GM12878 (cell line): ENCODE data around the gene XAB2. TPM values are rescaled to one million over a fixed set of nuclear protein-coding genes. Genes with fewer than 3 reads are reported as not detected.

Experiments used
- ATAC-seq: fragments of 200-7000 bp; cut with Tn5 transposase; 3 replicates; pipeline ENCODE4 v1.9.1; 2020; ENCODE audit warnings: mild to moderate bottlenecking, moderate library complexity
- BruUV-seq: library from RNA; stranded (reverse); fragments of 400-500 nt; replicated peaks from 2 replicates; lab custom pipeline; 2021; lab: Mats Ljungman, UMichigan
- CTCF ChIA-PET: fragments of 300-600 bp; sonication (Branson Sonifier 250); formaldehyde crosslinking; extraction: SDS; loops from one replicate; lab custom pipeline; 2021; ENCODE audit warnings: inconsistent platforms; lab: Yijun Ruan, JAX
- POLR2A ChIA-PET: fragments of 350-600 bp; formaldehyde crosslinking; extraction: SDS; loops from one replicate; lab custom pipeline; 2021; ENCODE audit warnings: inconsistent platforms; lab: Charles Lee
- RAD21 ChIA-PET: fragments of 300-600 bp; sonication (Branson Sonifier 250); formaldehyde crosslinking; loops from one replicate; lab custom pipeline; 2023; ENCODE audit warnings: antibody characterized with exemption; ENCODE audit not compliant: unreplicated experiment; lab: Charles Lee
- SMC1A ChIA-PET: fragments of 300-600 bp; sonication (Branson Sonifier 250); formaldehyde crosslinking; loops from one replicate; lab custom pipeline; 2023; ENCODE audit not compliant: unreplicated experiment, uncharacterized antibody; lab: Charles Lee
- DNase-seq: peaks from one replicate; pipeline ENCODE4 v3.0.0-alpha.2; 2011; ENCODE audit warnings: low read depth, low spot score
- FAIRE-seq: peaks from 3 replicates; lab custom pipeline; 2011; peaks lifted over from hg19 to GRCh38; lab: Jason Lieb, UNC
- H2AFZ ChIP-seq: 2 replicates; pipeline ENCODE4 v1.6.0; 2011; ENCODE audit warnings: low read depth, low read length, control low read depth; ENCODE audit not compliant: control insufficient read depth
- H3K27ac ChIP-seq: 2 replicates; pipeline ENCODE4 v1.5.1; 2011; ENCODE audit warnings: control low read depth; ENCODE audit not compliant: control insufficient read depth, insufficient read depth
- H3K27me3 ChIP-seq, 2 experiments: replicated peaks in 1 of 2; 2 replicates each; pipeline versions ENCODE4 v1.6.0 to v1.6.1; 2011; ENCODE audit warnings: low read length in 1 of 2; ENCODE audit not compliant: control insufficient read depth in 2 of 2, insufficient read depth in 2 of 2
- H3K36me3 ChIP-seq, 2 experiments: 2 replicates each; pipeline ENCODE4 v1.5.1; 2011; ENCODE audit warnings: low read length in 1 of 2; ENCODE audit not compliant: control insufficient read depth in 2 of 2, insufficient read depth in 2 of 2
- H3K4me1 ChIP-seq: 2 replicates; pipeline ENCODE4 v1.6.1; 2011; ENCODE audit warnings: mild to moderate bottlenecking, low read length, moderate library complexity, mixed read lengths; ENCODE audit not compliant: control insufficient read depth, insufficient read depth
- H3K4me2 ChIP-seq: 2 replicates; pipeline ENCODE4 v1.6.0; 2011; ENCODE audit warnings: control low read depth; ENCODE audit not compliant: control insufficient read depth, insufficient read depth
- H3K4me3 ChIP-seq: fragments of 200-600 bp; sonication (generic); 2 replicates; pipeline ENCODE4 v1.5.1; 2016
- H3K79me2 ChIP-seq: 2 replicates; pipeline ENCODE4 v1.6.0; 2011; ENCODE audit warnings: low read length; ENCODE audit not compliant: control insufficient read depth, insufficient read depth
- H3K9ac ChIP-seq: 2 replicates; pipeline ENCODE4 v1.8.0; 2011; ENCODE audit warnings: low read length, control low read depth, mixed read lengths; ENCODE audit not compliant: control insufficient read depth, insufficient read depth
- H3K9me3 ChIP-seq: replicated peaks from 3 replicates; pipeline ENCODE4 v1.5.1; 2011; ENCODE audit warnings: mild to moderate bottlenecking, low read length; ENCODE audit not compliant: control insufficient read depth, insufficient read depth
- H4K20me1 ChIP-seq: 2 replicates; pipeline ENCODE4 v1.6.0; 2011; ENCODE audit not compliant: control insufficient read depth, insufficient read depth
- ATF7 ChIP-seq: fragments of 450-650 bp; IDR thresholded peaks from 2 replicates; pipeline ENCODE4 v1.6.1; 2016; ENCODE audit warnings: low read depth, mild to moderate bottlenecking
- BCL3 ChIP-seq: IDR thresholded peaks from 2 replicates; pipeline ENCODE4 v1.6.1; 2011; ENCODE audit warnings: borderline replicate concordance, low read depth, mild to moderate bottlenecking, moderate library complexity, low read length; ENCODE audit not compliant: insufficient read depth, poor library complexity, severe bottlenecking
- HCFC1 ChIP-seq: fragments of 150-350 bp; IDR thresholded peaks from 2 replicates; pipeline ENCODE4 v1.6.1; 2014; ENCODE audit warnings: low read length
- JUNB ChIP-seq: IDR thresholded peaks from 2 replicates; pipeline ENCODE4 v1.6.1; 2016; ENCODE audit warnings: antibody characterized with exemption, mild to moderate bottlenecking
- POU2F2 ChIP-seq: IDR thresholded peaks from 3 replicates; pipeline ENCODE4 v1.6.1; 2011; ENCODE audit warnings: low read depth, mild to moderate bottlenecking, low read length, borderline replicate concordance
- RCOR1 ChIP-seq: conservative IDR thresholded peaks from 2 replicates; pipeline ENCODE4 v1.6.1; 2012; ENCODE audit warnings: low read depth, low read length, improper control_type of control experiment
- TCF12 ChIP-seq: IDR thresholded peaks from 2 replicates; pipeline ENCODE4 v1.6.1; 2011; ENCODE audit warnings: low read depth, mild to moderate bottlenecking, low read length
- ZNF592 ChIP-seq: fragments of 450-650 bp; IDR thresholded peaks from 2 replicates; pipeline ENCODE4 v1.6.1; 2017; ENCODE audit warnings: mild to moderate bottlenecking, moderate library complexity
- WGBS: methylation state at CpG from one replicate; pipeline ENCODE4 v1.1.6; 2016; ENCODE audit warnings: low lambda C conversion rate; ENCODE audit not compliant: insufficient replicate concordance, insufficient coverage; ENCODE audit errors: missing lambda C conversion rate; 5-methylcytosine and 5-hydroxymethylcytosine counted together
- in situ Hi-C: fragments of 300-500 bp; cut with MboI; formaldehyde crosslinking; loops from 9 replicates; pipeline ENCODE4 v1.14.3; 2018; ENCODE audit warnings: mixed read lengths
- intact Hi-C: fragments of 100-400 bp; cut with micrococcal nuclease; formaldehyde crosslinking; loops from one replicate; pipeline ENCODE4 v1.14.2; 2022; ENCODE audit not compliant: unreplicated experiment
- polyA plus RNA-seq, 11 experiments: library from polyadenylated mRNA; depleted of rRNA in 4 of 11; unstranded in 6 of 11; stranded (reverse) in 5 of 11; fragments of >200 nt; fragmentation: Nextera tagmentation in 4 of 11; fragmentation: Illumina TruSeq in 1 of 11; extraction: Ambion mirVana in 4 of 11; extraction: Trizol in 1 of 11; gene quantifications; 1 replicate in 1 of 11; 2 replicates in 10 of 11; pipeline versions ENCODE4 v1.2.1 to v1.2.3, GENCODE V29; 2011 to 2016; ENCODE audit warnings: inconsistent platforms in 2 of 11, missing spikeins in 2 of 11, low read depth in 1 of 11
- total RNA-seq, 4 experiments: library from RNA; depleted of rRNA in 3 of 4; stranded (reverse); fragments of >200 nt in 3 of 4; fragmentation: Illumina TruSeq in 1 of 4; extraction: Trizol in 1 of 4; gene quantifications; 2 replicates each; pipeline versions ENCODE4 v1.2.1 to v1.2.3, GENCODE V29; 2013 to 2021
- TF ChIP-seq, protein P1 (sequence below): fragments of 150-350 bp; IDR thresholded peaks from 2 replicates; pipeline ENCODE4 v1.6.1; 2014; ENCODE audit warnings: mild to moderate bottlenecking, low read depth, low read length
- TF ChIP-seq, protein P2 (sequence below): fragments of 450-650 bp; IDR thresholded peaks from 2 replicates; pipeline ENCODE4 v1.6.1; 2014; ENCODE audit warnings: mild to moderate bottlenecking

Gene XAB2
- total and polyA plus RNA-seq, 10 of the 15 experiments (the other 5 are each of a cell fraction or from before 2014, with no cell fraction given): 0.34 to 45.1 (median 18.8) TPM

GRCh38 chr19:7612282-7613274 is 16.8 kb downstream of the XAB2 start (continued):
- TF ChIP-seq ZNF592 (no peak), HCFC1 (no peak), TCF12 (no peak), ATF7 (no peak)
- TF ChIP-seq, all 136 proteins: peak for 0

DNA sequence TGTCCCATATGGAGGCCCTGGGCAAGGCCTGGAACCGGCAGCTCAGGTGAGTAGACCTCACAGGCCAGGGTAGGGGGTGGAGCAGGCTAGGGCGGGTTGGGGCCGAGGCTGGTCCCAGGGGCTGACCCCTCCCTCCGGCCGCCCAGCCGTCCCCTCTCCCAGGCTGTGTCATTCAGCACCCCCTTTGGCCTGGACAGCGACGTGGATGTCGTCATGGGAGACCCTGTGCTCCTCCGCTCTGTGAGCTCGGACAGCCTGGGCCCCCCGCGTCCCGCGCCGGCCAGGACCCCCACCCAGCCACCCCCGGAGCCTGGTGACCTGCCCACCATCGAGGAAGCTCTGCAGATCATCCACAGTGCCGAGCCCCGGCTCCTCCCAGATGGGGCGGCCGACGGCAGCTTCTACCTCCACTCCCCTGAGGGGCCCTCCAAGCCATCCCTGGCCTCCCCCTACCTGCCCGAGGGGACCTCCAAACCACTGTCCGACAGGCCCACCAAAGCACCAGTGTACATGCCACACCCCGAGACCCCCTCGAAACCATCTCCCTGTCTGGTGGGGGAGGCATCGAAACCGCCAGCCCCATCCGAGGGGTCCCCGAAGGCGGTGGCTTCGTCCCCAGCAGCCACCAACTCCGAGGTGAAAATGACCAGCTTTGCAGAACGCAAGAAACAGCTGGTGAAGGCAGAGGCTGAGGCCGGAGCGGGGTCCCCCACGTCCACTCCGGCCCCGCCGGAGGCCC is 17.6 kb downstream of the XAB2 start:
- in situ Hi-C loops (no loop called here), intact Hi-C loops (no loop called here)
- ATAC-seq (no peak), DNase-seq (no peak), FAIRE-seq (no peak)
- BruUV-seq: no TSS peak
- Histone ChIP-seq H3K9me3 (no peaks in the 10 kb centered on the region), H3K79me2 (no peaks in the 10 kb centered on the region), H3K4me1 (no peaks in the 10 kb centered on the region), H2AFZ (no peak overlapping the region), H3K9ac (no peak overlapping the region), H4K20me1 (no peaks in the 10 kb centered on the region), H3K36me3 (no peaks in the 10 kb centered on the region), H3K27me3 (no peaks in the 10 kb centered on the region), H3K4me3 (no peak overlapping the region), H3K27ac (no peak overlapping the region), H3K4me2 (no peak overlapping the region)
- ChIA-PET SMC1A (no interaction called here), RAD21 (no interaction called here), CTCF (no interaction called here), POLR2A (no interaction called here)
- WGBS: 48% methylated on average over 27 of the region's 41 CpGs
- no peak for TF ChIP-seq BCL3
- TF ChIP-seq RCOR1: no peak
- no peak for TF ChIP-seq JUNB
- TF ChIP-seq, protein P1, sequence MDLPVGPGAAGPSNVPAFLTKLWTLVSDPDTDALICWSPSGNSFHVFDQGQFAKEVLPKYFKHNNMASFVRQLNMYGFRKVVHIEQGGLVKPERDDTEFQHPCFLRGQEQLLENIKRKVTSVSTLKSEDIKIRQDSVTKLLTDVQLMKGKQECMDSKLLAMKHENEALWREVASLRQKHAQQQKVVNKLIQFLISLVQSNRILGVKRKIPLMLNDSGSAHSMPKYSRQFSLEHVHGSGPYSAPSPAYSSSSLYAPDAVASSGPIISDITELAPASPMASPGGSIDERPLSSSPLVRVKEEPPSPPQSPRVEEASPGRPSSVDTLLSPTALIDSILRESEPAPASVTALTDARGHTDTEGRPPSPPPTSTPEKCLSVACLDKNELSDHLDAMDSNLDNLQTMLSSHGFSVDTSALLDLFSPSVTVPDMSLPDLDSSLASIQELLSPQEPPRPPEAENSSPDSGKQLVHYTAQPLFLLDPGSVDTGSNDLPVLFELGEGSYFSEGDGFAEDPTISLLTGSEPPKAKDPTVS: no peak
- TF ChIP-seq POU2F2: no peak
- TF ChIP-seq, protein P2, sequence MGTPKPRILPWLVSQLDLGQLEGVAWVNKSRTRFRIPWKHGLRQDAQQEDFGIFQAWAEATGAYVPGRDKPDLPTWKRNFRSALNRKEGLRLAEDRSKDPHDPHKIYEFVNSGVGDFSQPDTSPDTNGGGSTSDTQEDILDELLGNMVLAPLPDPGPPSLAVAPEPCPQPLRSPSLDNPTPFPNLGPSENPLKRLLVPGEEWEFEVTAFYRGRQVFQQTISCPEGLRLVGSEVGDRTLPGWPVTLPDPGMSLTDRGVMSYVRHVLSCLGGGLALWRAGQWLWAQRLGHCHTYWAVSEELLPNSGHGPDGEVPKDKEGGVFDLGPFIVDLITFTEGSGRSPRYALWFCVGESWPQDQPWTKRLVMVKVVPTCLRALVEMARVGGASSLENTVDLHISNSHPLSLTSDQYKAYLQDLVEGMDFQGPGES: no peak
